Activated naive CD4-positive, alpha-beta T cell (primary cell): ENCODE data around the gene OR8B3.
"Not testable (repeated sequence)": the region's sequence is repeated elsewhere in the genome, so short reads cannot be mapped to it uniquely, and the experiment has no call there.

Experiments used
- DNase-seq, 4 experiments: peaks; one replicate each; lab custom pipeline; 2025; lab: John Stamatoyannopoulos, UW

The OR8B3 gene

GRCh38 chr11:124398924-124399323 is at the start of gene OR8B3:
TSS of gene OR8B3 (minus strand) at chr11:124399024. CDS start at chr11:124397351, 1,673 bp downstream.
- DNase-seq = no peak

DNA sequence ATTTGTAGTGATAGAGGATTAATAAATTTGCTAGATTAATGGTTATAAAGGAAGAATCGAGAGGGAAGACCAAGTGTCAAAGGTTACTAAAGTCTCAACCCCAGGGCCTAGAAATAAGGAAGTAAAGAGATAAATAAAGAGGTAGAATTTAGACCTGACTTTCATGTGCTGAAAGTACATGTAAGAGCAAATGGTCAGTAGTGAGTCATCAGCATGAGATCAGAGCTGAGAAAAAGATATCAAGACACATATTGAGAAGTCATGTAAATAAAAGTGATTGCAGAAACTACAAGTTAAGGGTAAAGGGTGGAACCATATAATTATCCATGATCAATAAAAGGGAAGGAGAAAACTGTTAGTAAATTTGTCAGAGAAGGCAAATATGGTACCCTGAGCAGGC is 48.1 kb upstream of the OR8B3 start:
- no peak for DNase-seq

DNA sequence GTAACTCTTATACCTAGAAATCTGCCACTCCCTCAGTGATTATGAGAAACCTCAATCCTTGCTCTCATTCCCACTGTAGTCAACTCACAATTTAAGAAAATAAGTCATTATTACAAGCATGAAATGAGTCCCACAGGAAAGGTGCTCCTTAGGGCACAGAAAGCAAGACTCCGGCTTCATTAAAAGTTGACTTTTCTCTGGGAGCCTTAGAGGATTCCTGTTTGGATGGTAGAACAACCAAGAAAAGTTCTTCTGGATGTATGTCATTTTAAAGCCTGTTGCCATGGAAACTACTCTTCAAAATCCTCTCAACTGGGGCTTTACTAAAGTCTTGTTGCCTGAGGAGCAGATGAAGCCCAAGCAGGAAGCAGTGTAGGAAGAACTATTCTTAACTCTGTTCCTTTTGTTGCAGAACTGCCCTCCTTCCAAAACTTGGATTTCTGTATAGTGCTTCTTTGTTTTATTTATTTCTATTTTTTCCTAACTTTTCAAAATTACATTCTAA is 46.9 kb upstream of the OR8B3 start, which contains the start of gene OR8B8:
Gene OR8B8, minus strand, starts transcription at position 51 of the 505 bp plus-strand sequence. CDS start 4,611 bp downstream, outside the sequence.
- DNase-seq = no peak

DNA sequence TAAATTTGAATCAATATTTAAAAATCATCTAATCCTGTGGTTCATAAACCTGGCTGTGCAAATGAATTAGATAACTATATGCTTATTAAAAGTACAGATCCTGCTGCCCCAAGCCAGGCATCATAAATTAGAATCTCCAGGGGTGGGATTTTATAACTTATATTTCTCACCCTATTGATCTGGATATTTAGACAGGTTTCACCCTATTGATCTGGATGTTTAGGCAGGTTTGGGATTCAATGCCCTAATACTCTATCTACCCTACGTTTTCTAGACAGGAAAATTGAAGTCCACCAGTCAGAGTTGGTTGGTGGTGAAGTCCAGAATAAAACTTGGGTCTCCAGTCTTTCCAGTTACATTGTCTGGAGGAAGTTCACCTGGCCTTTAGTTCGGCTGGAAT is 44.0 kb upstream of the OR8B3 start:
- DNase-seq = no peak

- DNase-seq = no peak
These were observed 43.6 kb upstream of the OR8B3 start for GRCh38 chr11:124442442-124442841.

- DNase-seq = no peak
These were observed 42.7 kb upstream of the OR8B3 start for GRCh38 chr11:124441519-124441918.

GRCh38 chr11:124441081-124441480 is 42.3 kb upstream of the OR8B3 start:
- no peak for DNase-seq

- DNase-seq = no peak
These were observed 41.8 kb upstream of the OR8B3 start for GRCh38 chr11:124440608-124441007.

GRCh38 chr11:124434699-124435098 is 35.9 kb upstream of the OR8B3 start:
- no peak for DNase-seq

DNA sequence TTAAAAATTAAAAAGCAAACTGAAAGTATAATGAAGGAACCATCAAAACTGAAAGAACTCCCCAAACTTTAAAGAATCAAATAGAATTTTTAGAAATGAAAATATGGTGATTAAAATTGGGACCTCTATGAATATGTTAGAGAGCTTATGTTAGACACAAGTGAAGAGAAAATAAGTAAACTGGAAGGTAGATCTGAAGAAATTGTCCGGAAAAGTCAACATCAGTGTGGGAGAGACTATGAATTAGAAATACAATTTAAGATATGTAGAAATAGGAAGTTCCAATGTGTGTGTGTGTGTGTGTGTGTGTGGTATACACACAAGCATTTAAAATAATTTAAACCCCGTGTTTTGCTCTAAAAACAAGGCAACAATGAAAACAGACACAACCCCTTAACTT is 30.8 kb upstream of the OR8B3 start:
- DNase-seq = no peak

DNA sequence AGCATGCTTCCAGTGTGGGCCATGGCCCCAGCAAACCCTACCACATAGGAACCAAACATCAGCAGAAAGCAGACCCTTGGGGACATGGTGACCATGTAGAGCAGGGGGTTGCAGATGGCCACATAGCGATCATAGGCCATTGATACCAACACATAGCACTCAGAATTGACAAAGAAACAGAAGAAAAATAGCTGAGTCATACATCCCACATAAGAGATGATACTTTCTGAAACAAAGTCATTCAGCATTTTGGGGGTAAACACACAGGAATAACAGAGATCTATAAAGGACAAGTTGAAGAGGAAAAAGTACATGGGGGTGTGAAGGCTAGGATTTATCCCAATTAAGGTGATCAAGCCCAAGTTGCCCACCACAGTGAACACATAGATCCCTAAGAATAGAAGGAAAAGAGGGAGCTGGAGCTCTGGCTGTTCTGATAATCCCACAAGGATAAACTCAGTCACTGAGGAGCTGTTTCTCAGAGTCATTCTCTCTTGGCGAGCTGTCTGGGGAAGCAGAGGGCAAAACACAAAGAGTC is 25.6 kb upstream of the OR8B3 start, which contains the start of gene OR8B4:
Gene OR8B4, minus strand, starts transcription at position 488 of the 538 bp plus-strand sequence. Its CDS starts 0 bp downstream, at position 488.
- no peak for DNase-seq

DNA sequence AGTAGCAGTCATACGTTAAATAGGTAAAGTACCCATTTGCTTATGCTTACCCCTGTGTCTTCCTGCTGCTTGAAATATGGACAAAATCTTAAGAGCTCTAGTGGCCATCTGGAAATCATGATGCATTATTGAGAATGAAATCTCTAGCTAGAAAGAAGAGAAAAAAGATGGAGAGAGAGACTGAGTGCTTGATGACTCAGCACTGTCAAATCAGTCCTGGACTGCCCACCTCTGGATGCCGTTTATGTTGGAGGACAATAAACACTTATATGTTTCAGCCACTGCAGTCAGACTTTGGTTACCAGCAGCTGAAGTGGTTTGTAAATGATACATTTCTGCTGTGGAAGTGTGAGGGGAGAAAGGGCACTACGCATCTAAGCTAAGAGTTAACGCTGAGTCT is 22.2 kb upstream of the OR8B3 start:
- no peak for DNase-seq

DNA sequence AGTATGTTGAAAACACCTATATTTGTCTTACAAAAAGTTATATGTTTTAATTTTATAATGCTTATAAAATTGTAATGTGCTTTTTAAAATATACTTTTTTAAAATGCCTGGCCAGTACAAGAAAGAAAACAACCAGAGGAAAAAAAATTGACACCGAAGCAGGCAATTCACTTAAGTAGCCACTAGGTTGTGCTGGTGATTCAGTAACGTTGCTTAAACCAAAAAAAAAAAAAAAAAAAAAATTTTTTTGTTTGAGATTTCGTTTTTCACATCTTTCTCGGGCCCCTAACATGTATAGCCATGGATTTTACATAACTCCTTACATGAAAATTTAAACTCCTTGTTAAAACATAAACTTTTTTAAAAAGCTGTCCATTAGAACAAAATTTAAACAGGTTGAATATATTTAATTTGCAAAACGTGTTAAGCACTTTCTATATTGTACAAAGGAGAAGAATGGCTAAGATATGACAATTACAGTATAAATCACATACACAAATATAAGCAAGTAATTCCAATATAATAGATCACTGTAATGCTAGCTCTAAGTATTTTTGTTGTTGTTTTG is 16.6 kb upstream of the OR8B3 start:
- DNase-seq = no peak

- no peak for DNase-seq
These were observed 11.1 kb upstream of the OR8B3 start for GRCh38 chr11:124409906-124410305.

- DNase-seq = no peak
These were observed 6.8 kb upstream of the OR8B3 start for GRCh38 chr11:124405581-124405980.

GRCh38 chr11:124403186-124403585 is 4.4 kb upstream of the OR8B3 start:
- not testable (repeated sequence) for DNase-seq

DNA sequence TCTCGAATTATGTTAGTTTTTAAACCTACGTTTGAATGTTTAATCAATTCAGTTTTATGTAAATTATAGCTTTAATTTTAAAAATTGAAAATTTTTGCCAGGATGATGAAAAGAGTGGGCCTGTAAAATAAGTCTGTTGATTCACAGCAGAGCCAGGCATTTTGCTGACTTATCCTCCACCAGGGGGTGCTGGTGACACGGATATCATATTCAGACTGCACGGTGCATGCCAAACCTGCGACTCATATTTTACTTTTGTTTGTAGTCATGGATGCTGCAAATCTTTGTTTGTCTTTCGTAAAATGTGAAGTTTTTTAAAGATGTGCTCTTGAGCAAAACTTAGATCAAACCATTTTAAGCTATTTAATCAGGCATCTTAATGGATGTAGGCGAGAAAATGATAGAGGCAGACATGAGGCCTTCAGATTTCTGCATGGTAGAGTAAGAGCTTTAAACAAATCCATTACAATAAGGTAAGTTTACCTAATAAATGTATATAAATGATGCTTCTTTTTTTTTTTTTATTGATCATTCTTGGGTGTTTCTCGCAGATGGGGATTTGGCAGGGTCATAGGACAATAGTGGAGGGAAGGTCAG is 3.6 kb upstream of the OR8B3 start:
- no peak for DNase-seq

DNA sequence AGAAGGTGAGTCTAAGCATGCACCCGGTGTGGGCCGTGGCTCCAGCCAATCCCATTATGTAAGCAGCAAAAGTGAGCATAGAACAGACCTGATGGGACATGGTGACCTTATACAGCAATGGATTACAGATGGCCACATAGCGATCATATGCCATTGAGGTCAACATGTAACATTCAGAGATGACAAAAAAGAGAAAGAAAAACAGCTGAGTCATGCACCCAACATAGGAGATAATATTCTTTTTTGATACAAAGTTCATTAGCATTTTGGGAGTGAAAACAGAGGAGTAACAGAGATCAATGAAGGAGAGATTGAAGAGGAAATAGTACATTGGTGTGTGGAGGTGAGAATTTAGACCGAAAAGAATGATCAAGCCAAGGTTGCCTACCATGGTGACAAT is 2.0 kb downstream of the OR8B3 start:
- DNase-seq = not testable (repeated sequence)

DNA sequence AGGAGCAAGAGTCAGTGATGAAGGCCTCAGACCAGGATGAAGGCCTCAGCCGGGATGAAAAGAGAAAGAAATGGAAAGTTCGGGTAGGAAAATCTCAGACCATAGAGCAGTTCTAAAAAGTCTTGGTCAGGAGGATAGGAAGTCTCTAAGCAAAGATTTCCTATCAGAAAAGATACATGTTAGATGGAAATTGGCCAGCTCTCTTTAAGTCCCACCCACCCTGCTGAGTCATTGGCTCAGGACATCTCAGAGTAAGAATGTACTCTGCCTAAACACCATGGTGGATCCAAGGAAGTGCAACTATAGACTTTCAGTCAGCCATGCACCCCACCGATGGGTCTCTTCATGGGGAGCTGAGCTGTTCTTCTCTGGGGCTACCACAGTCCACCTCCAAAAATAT is 4.4 kb downstream of the OR8B3 start:
- DNase-seq = no peak

DNA sequence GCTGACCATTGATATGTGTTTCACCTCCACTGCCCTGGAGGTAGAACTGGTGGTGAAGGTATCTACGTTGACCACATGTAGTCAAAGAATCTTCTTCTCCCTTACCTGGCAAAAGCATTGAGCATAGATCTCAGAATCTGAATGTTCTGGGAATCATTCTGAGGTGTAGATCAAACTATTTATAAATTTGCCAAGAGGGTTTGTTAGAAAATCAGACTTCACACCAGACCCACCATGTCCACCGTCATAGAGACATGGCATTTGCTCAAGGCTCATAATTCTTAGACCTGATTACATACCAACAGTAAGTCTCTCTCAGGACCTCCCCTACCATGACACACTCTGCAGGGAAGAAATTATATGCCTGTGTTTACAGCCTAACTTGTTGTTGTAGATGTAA is 14.4 kb downstream of the OR8B3 start, which contains the start of gene OR8B2:
Gene OR8B2, minus strand, starts transcription at position 101 of the 400 bp plus-strand sequence. CDS start 1,156 bp downstream, outside the sequence.
- no peak for DNase-seq

DNA sequence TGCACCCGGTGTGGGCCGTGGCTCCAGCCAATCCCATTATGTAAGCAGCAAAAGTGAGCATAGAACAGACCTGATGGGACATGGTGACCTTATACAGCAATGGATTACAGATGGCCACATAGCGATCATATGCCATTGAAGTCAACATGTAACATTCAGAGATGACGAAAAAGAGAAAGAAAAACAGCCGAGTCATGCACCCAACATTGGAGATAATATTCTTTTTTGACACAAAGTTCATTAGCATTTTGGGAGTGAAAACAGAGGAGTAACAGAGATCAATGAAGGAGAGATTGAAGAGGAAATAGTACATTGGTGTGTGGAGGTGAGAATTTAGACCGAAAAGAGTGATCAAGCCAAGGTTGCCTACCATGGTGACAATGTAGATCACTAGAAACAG is 16.0 kb downstream of the OR8B3 start:
- DNase-seq = not testable (repeated sequence)

GRCh38 chr11:124380585-124380984 is 18.2 kb downstream of the OR8B3 start:
- no peak for DNase-seq

GRCh38 chr11:124376280-124376679 is 22.5 kb downstream of the OR8B3 start:
- no peak for DNase-seq
